Keratinocyte (primary cell): ENCODE data around the gene ZNF493. TPM values are rescaled to one million over a fixed set of nuclear protein-coding genes. Genes with fewer than 3 reads are reported as not detected.

Experiments used
- DNase-seq: peaks from one replicate; pipeline ENCODE4 v3.0.0-alpha.2; 2011; ENCODE audit warnings: low read depth, missing footprints, low spot score
- FAIRE-seq: peaks from 2 replicates; lab custom pipeline; 2011; peaks lifted over from hg19 to GRCh38; lab: Jason Lieb, UNC
- H2AFZ ChIP-seq: 2 replicates; pipeline ENCODE4 v1.6.0; 2012; ENCODE audit warnings: low read length, control low read depth, inconsistent platforms; ENCODE audit not compliant: control insufficient read depth
- H3K27ac ChIP-seq: 2 replicates; pipeline ENCODE4 v1.5.1; 2011; ENCODE audit warnings: low read length; ENCODE audit not compliant: control insufficient read depth, insufficient read depth
- H3K27me3 ChIP-seq: 3 replicates; pipeline ENCODE4 v1.6.0; 2011; ENCODE audit warnings: low read length; ENCODE audit not compliant: control insufficient read depth, insufficient read depth; ENCODE audit errors: extremely low read depth
- H3K36me3 ChIP-seq, 2 experiments: 2 replicates in 1 of 2; 3 replicates in 1 of 2; pipeline ENCODE4 v1.5.1; 2011; ENCODE audit warnings: low read length in 2 of 2, mild to moderate bottlenecking in 1 of 2; ENCODE audit not compliant: control insufficient read depth in 2 of 2, insufficient read depth in 2 of 2; ENCODE audit errors: extremely low read depth in 1 of 2
- H3K4me1 ChIP-seq: 3 replicates; pipeline ENCODE4 v1.5.1; 2011; ENCODE audit warnings: low read length; ENCODE audit not compliant: control insufficient read depth, insufficient read depth; ENCODE audit errors: extremely low read depth
- H3K4me2 ChIP-seq: 3 replicates; pipeline ENCODE4 v1.6.0; 2011; ENCODE audit warnings: low read depth, low read length; ENCODE audit not compliant: control insufficient read depth, insufficient read depth; ENCODE audit errors: extremely low read depth
- H3K4me3 ChIP-seq, 3 experiments: fragments of 200-600 bp in 1 of 3; sonication (generic) in 1 of 3; 2 replicates in 2 of 3; 3 replicates in 1 of 3; pipeline ENCODE4 v1.5.1; 2011 to 2016; ENCODE audit warnings: low read length in 3 of 3, mild to moderate bottlenecking in 3 of 3, control low read depth in 2 of 3, inconsistent platforms in 1 of 3, low read depth in 1 of 3, mixed read lengths in 1 of 3, mixed run types in 1 of 3, moderate library complexity in 1 of 3; ENCODE audit not compliant: control insufficient read depth in 2 of 3, insufficient read depth in 2 of 3; ENCODE audit errors: extremely low read depth in 1 of 3
- H3K79me2 ChIP-seq: 2 replicates; pipeline ENCODE4 v1.6.0; 2012; ENCODE audit warnings: low read length; ENCODE audit not compliant: control insufficient read depth, insufficient read depth
- H3K9ac ChIP-seq: 3 replicates; pipeline ENCODE4 v1.6.0; 2011; ENCODE audit warnings: low read length; ENCODE audit not compliant: control insufficient read depth, insufficient read depth; ENCODE audit errors: extremely low read depth
- H3K9me1 ChIP-seq: 3 replicates; pipeline ENCODE4 v1.6.0; 2011; ENCODE audit warnings: low read length; ENCODE audit not compliant: control insufficient read depth, insufficient read depth; ENCODE audit errors: extremely low read depth
- H3K9me3 ChIP-seq: 2 replicates; pipeline ENCODE4 v1.5.1; 2012; ENCODE audit warnings: low read depth, low read length; ENCODE audit not compliant: control insufficient read depth
- H4K20me1 ChIP-seq: 3 replicates; pipeline ENCODE4 v1.6.0; 2011; ENCODE audit warnings: low read length; ENCODE audit not compliant: control insufficient read depth, insufficient read depth; ENCODE audit errors: extremely low read depth
- CTCF ChIP-seq, 3 experiments: IDR thresholded peaks in 1 of 3; conservative IDR thresholded peaks in 1 of 3; optimal IDR thresholded peaks in 1 of 3; 2 replicates in 2 of 3; 3 replicates in 1 of 3; pipeline versions ENCODE3 to v1.5.1; 2011; ENCODE audit warnings: low read length in 3 of 3, mild to moderate bottlenecking in 3 of 3, moderate library complexity in 2 of 3, control low read depth in 1 of 3, inconsistent platforms in 1 of 3; ENCODE audit not compliant: insufficient read depth in 2 of 3; ENCODE audit errors: extremely low read depth in 1 of 3
- EZH2 ChIP-seq: IDR thresholded peaks from one replicate; pipeline ENCODE4 v1.6.1; 2012; ENCODE audit warnings: inconsistent platforms, mild to moderate bottlenecking, low read length, moderate library complexity
- dilution Hi-C: fragments of 300-500 bp; cut with MboI; formaldehyde crosslinking; loops from one replicate; pipeline ENCODE4 v1.7.0; 2020; ENCODE audit warnings: low sequenced_read_pairs; ENCODE audit not compliant: extremely low pct_ligation_motif_present
- polyA plus RNA-seq, 5 experiments: library from polyadenylated mRNA; depleted of rRNA in 3 of 5; stranded (reverse) in 3 of 5; stranded (forward) in 1 of 5; unstranded in 1 of 5; fragments of >200 nt; gene quantifications; 1 replicate in 1 of 5; 2 replicates in 3 of 5; 3 replicates in 1 of 5; pipeline versions ENCODE4 v1.2.1 to v1.2.3, GENCODE V29; 2011 to 2012; ENCODE audit warnings: missing spikeins in 2 of 5, low read depth in 1 of 5, low replicate concordance in 1 of 5

Gene ZNF493
- polyA plus RNA-seq, 1 donor (not counting 4 experiments of a cell fraction or from before 2014, with no cell fraction given) = 3.8 TPM

DNA sequence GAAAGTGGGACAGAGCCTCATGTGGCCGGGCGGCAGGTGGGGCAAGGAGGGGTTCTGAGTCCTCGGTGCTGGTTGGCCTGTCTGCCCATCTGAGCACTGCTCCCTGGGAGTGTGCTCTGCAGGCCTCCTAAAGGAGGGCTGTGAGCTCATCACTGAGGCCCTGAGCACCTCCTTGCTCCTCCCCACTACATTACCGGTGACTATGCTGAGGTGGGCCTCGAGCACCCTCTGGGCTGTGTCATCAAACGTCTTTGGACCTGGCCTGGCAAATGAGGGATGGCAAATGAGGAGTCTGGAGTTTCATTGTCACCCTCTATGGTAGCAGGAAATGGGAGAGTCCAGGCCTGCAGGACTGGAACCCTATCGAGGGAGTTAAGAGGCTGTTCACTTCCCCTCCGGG, 69.7 kb downstream of the ZNF493 start:
- H3K4me1 ChIP-seq = no peaks in the 10 kb centered on the region
- dilution Hi-C loops = no loop called here
- no peaks in the 10 kb centered on the region for H3K27me3 ChIP-seq
- peaks cover 6% of the 10 kb centered on the region for H3K9me3 ChIP-seq
- no peaks in the 10 kb centered on the region for H3K79me2 ChIP-seq
- no peak overlapping the region for H3K4me3 ChIP-seq
- H3K4me2 ChIP-seq = no peak overlapping the region
- DNase-seq = no peak
- no peaks in the 10 kb centered on the region for H3K36me3 ChIP-seq
- no peak overlapping the region for H3K9ac ChIP-seq
- FAIRE-seq = no peak
- no peaks in the 10 kb centered on the region for H3K9me1 ChIP-seq
- H2AFZ ChIP-seq = no peak overlapping the region
- no peak for TF ChIP-seq EZH2
- TF ChIP-seq CTCF (optimal IDR thresholded peaks at IDR 0.05 in 1 of 3, IDR thresholded peaks at IDR 0.05 in 1 of 3, conservative IDR thresholded peaks at IDR 0.05 in 1 of 3; ENCODE audit: extremely low read depth in 1 of 3, insufficient read depth in 2 of 3, low read length in 3 of 3) = no peak
- no peaks in the 10 kb centered on the region for H4K20me1 ChIP-seq
- no peak overlapping the region for H3K27ac ChIP-seq

- peaks cover 5% of the 10 kb centered on the region for H3K9me3 ChIP-seq
- H3K27me3 ChIP-seq = no peaks in the 10 kb centered on the region
- no peaks in the 10 kb centered on the region for H3K36me3 ChIP-seq
- no peak for TF ChIP-seq EZH2
- TF ChIP-seq CTCF (optimal IDR thresholded peaks at IDR 0.05 in 1 of 3, IDR thresholded peaks at IDR 0.05 in 1 of 3, conservative IDR thresholded peaks at IDR 0.05 in 1 of 3; ENCODE audit: extremely low read depth in 1 of 3, insufficient read depth in 2 of 3, low read length in 3 of 3) = no peak
- no peaks in the 10 kb centered on the region for H3K79me2 ChIP-seq
- no peak overlapping the region for H3K27ac ChIP-seq
- H3K4me2 ChIP-seq = no peak overlapping the region
- dilution Hi-C loops = no loop called here
- no peak overlapping the region for H3K9ac ChIP-seq
- no peaks in the 10 kb centered on the region for H4K20me1 ChIP-seq
- FAIRE-seq (no peak), DNase-seq (no peak)
- no peak overlapping the region for H2AFZ ChIP-seq
- no peaks in the 10 kb centered on the region for H3K4me1 ChIP-seq
- H3K4me3 ChIP-seq = no peak overlapping the region
- H3K9me1 ChIP-seq = no peaks in the 10 kb centered on the region
These were observed 71.9 kb downstream of the ZNF493 start for GRCh38 chr19:21468791-21469190.
